WTC11 (cell line): ENCODE results near the gene CNMD. TPM values are rescaled to one million over a fixed set of nuclear protein-coding genes. Genes with fewer than 3 reads are reported as not detected.

ENCODE experiments used
- AR ChIP-seq: fragments of 250-450 bp; sonication (Bioruptor Pico); IDR thresholded peaks from 2 replicates; pipeline ENCODE4 v1.9.0; 2021; ENCODE audit warnings: mild to moderate bottlenecking
- ATF2 ChIP-seq: sonication (generic); formaldehyde crosslinking; IDR thresholded peaks from 2 replicates; pipeline ENCODE4 v1.8.1; 2022; ENCODE audit warnings: low read depth, missing genetic modification reagents, borderline replicate concordance
- ATF6 ChIP-seq: sonication (generic); formaldehyde crosslinking; IDR thresholded peaks from 2 replicates; pipeline ENCODE4 v1.8.1; 2023; ENCODE audit warnings: mild to moderate bottlenecking, missing genetic modification reagents
- CREB1 ChIP-seq: sonication (generic); formaldehyde crosslinking; IDR thresholded peaks from 2 replicates; pipeline ENCODE4 v1.8.0; 2023; ENCODE audit warnings: mild to moderate bottlenecking, missing genetic modification reagents
- E2F1 ChIP-seq: sonication (generic); formaldehyde crosslinking; IDR thresholded peaks from 2 replicates; pipeline ENCODE4 v1.8.0; 2022; ENCODE audit warnings: mild to moderate bottlenecking, missing genetic modification reagents
- E2F5 ChIP-seq: sonication (generic); formaldehyde crosslinking; IDR thresholded peaks from 2 replicates; pipeline ENCODE4 v1.8.1; 2022; ENCODE audit warnings: mild to moderate bottlenecking, moderate library complexity, missing genetic modification reagents
- GABPB1 ChIP-seq: sonication (generic); formaldehyde crosslinking; IDR thresholded peaks from 2 replicates; pipeline ENCODE4 v1.8.1; 2023; ENCODE audit warnings: mild to moderate bottlenecking, missing genetic modification reagents
- HMGA2 ChIP-seq: fragments of 250-450 bp; sonication (Bioruptor Pico); IDR thresholded peaks from 2 replicates; pipeline ENCODE4 v1.4.0; 2021; ENCODE audit warnings: mild to moderate bottlenecking, moderate library complexity
- NFYB ChIP-seq: sonication (generic); formaldehyde crosslinking; conservative IDR thresholded peaks from 2 replicates; pipeline ENCODE4 v1.8.0; 2022; ENCODE audit warnings: low read depth, missing genetic modification reagents
- NR2C2 ChIP-seq: sonication (generic); formaldehyde crosslinking; IDR thresholded peaks from 2 replicates; pipeline ENCODE4 v1.8.0; 2022; ENCODE audit warnings: mild to moderate bottlenecking, missing genetic modification reagents
- NR3C1 ChIP-seq: sonication (generic); formaldehyde crosslinking; conservative IDR thresholded peaks from 2 replicates; pipeline ENCODE4 v1.8.1; 2023; ENCODE audit warnings: low read depth, mild to moderate bottlenecking, missing genetic modification reagents
- RELA ChIP-seq: sonication (generic); formaldehyde crosslinking; IDR thresholded peaks from 2 replicates; pipeline ENCODE4 v1.8.1; 2022; ENCODE audit warnings: missing genetic modification reagents, mild to moderate bottlenecking, borderline replicate concordance
- SMAD3 ChIP-seq: sonication (generic); formaldehyde crosslinking; IDR thresholded peaks from 2 replicates; pipeline ENCODE4 v1.8.0; 2022; ENCODE audit warnings: missing genetic modification reagents, mild to moderate bottlenecking, borderline replicate concordance
- USF1 ChIP-seq: sonication (generic); formaldehyde crosslinking; IDR thresholded peaks from 2 replicates; pipeline ENCODE4 v1.8.0; 2022; ENCODE audit warnings: mild to moderate bottlenecking, missing genetic modification reagents
- total RNA-seq: library from RNA; stranded (reverse); gene quantifications from 3 replicates; pipeline ENCODE4 v1.2.3, GENCODE V29; 2021
- TF ChIP-seq, protein P1 (sequence below): fragments of 250-450 bp; sonication (Bioruptor Pico); IDR thresholded peaks from 2 replicates; pipeline ENCODE4 v2.1.2; 2022; ENCODE audit warnings: mild to moderate bottlenecking, moderate library complexity
- TF ChIP-seq, protein P2 (sequence below): fragments of 250-450 bp; sonication (Bioruptor Pico); IDR thresholded peaks from 2 replicates; pipeline ENCODE4 v1.9.0; 2021; ENCODE audit warnings: mild to moderate bottlenecking
- TF ChIP-seq, protein P3 (sequence below): sonication (generic); formaldehyde crosslinking; IDR thresholded peaks from 2 replicates; pipeline ENCODE4 v1.8.0; 2022; ENCODE audit warnings: missing genetic modification reagents
- TF ChIP-seq, protein P4 (sequence below): sonication (generic); formaldehyde crosslinking; conservative IDR thresholded peaks from 2 replicates; pipeline ENCODE4 v1.8.1; 2022; ENCODE audit warnings: mild to moderate bottlenecking, missing genetic modification reagents

CNMD gene
- total RNA-seq, 1 experiment from 2014 or later, result 95.1 TPM

GRCh38 chr13:52738719-52739467, 727 bp downstream of the CNMD start (continued):
- TF ChIP-seq E2F5 (CRISPR knock-in tag) (no peak), ATF2 (CRISPR knock-in tag) (no peak), ATF6 (CRISPR knock-in tag) (no peak), NR2C2 (CRISPR knock-in tag) (no peak), NFYB (no peak), E2F1 (CRISPR knock-in tag) (no peak), CREB1 (CRISPR knock-in tag) (no peak), USF1 (CRISPR knock-in tag) (no peak), AR (CRISPR knock-in tag) (no peak), GABPB1 (CRISPR knock-in tag) (no peak), NR3C1 (CRISPR knock-in tag) (no peak), SMAD3 (CRISPR knock-in tag) (no peak), RELA (CRISPR knock-in tag) (0 out of 2 replicates have a peak, but pooled peaks have one; percentile 40), HMGA2 (CRISPR knock-in tag) (no peak)
- TF ChIP-seq, protein P1, sequence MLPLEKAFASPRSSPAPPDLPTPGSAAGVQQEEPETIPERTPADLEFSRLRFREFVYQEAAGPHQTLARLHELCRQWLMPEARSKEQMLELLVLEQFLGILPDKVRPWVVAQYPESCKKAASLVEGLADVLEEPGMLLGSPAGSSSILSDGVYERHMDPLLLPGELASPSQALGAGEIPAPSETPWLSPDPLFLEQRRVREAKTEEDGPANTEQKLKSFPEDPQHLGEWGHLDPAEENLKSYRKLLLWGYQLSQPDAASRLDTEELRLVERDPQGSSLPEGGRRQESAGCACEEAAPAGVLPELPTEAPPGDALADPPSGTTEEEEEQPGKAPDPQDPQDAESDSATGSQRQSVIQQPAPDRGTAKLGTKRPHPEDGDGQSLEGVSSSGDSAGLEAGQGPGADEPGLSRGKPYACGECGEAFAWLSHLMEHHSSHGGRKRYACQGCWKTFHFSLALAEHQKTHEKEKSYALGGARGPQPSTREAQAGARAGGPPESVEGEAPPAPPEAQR (CRISPR knock-in tag), result no peak
- TF ChIP-seq, protein P2, sequence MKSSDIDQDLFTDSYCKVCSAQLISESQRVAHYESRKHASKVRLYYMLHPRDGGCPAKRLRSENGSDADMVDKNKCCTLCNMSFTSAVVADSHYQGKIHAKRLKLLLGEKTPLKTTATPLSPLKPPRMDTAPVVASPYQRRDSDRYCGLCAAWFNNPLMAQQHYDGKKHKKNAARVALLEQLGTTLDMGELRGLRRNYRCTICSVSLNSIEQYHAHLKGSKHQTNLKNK (CRISPR knock-in tag), result no peak
- TF ChIP-seq, protein P3, sequence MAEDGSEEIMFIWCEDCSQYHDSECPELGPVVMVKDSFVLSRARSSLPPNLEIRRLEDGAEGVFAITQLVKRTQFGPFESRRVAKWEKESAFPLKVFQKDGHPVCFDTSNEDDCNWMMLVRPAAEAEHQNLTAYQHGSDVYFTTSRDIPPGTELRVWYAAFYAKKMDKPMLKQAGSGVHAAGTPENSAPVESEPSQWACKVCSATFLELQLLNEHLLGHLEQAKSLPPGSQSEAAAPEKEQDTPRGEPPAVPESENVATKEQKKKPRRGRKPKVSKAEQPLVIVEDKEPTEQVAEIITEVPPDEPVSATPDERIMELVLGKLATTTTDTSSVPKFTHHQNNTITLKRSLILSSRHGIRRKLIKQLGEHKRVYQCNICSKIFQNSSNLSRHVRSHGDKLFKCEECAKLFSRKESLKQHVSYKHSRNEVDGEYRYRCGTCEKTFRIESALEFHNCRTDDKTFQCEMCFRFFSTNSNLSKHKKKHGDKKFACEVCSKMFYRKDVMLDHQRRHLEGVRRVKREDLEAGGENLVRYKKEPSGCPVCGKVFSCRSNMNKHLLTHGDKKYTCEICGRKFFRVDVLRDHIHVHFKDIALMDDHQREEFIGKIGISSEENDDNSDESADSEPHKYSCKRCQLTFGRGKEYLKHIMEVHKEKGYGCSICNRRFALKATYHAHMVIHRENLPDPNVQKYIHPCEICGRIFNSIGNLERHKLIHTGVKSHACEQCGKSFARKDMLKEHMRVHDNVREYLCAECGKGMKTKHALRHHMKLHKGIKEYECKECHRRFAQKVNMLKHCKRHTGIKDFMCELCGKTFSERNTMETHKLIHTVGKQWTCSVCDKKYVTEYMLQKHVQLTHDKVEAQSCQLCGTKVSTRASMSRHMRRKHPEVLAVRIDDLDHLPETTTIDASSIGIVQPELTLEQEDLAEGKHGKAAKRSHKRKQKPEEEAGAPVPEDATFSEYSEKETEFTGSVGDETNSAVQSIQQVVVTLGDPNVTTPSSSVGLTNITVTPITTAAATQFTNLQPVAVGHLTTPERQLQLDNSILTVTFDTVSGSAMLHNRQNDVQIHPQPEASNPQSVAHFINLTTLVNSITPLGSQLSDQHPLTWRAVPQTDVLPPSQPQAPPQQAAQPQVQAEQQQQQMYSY (CRISPR knock-in tag), result no peak
- TF ChIP-seq, protein P4, sequence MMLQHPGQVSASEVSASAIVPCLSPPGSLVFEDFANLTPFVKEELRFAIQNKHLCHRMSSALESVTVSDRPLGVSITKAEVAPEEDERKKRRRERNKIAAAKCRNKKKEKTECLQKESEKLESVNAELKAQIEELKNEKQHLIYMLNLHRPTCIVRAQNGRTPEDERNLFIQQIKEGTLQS (CRISPR knock-in tag), result no peak
